Activated CD4-positive, alpha-beta T cell treated with anti-CD3 and anti-CD28 coated beads, Interleukin-2, Interleukin-4, amounts not matched to agents 100 ng/mL and 50 ng/mL, durations not matched to agents 16 hours and 8 hours (primary cell): ENCODE results near the gene SIRT2.
"Not testable (repeated sequence)": the region's sequence is repeated elsewhere in the genome, so short reads cannot be mapped to it uniquely, and the experiment has no call there.

Experiments used
- DNase-seq: peaks from one replicate; pipeline ENCODE4 v3.0.0-alpha.2; 2020; ENCODE audit warnings: low spot score

SIRT2 gene

DNA sequence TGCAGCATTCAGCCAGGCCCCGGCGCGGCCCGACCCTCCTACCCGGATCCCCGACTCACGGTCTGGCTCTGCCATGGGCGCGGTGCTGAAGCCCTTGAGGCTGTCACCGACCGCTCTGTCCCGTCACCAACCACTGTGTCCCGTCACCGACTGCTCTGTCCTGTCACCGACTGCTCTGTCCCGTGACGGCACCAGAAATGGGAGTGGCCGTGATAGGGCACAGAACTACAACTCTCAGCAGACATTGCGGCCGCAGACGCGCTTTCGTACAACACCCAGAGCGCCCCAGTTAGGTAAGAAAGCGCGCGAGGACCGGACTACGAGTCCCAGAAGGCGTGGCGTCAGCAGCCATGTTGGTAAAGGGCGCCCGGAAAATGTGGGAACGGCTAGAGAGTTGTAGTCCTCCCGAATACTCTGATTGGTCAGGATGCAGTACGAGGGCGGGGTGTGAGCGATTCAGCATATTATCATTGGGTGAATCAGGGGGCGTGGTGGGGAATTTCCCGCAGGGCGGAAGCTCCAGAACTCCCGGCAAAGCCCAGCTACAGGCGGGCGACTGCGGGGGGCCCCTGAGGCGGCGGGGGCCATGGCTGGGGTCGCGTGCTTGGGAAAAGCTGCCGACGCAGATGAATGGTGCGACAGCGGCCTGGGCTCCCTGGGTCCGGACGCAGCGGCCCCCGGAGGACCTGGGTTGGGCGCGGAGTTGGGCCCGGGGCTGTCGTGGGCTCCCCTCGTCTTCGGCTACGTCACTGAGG is at the start of gene SIRT2, which contains the start of gene NFKBIB:
SIRT2 (minus strand) TSS at position 172 of the 755 bp plus-strand sequence; CDS start at position 75, 97 bp downstream.
NFKBIB (plus strand) TSS at position 523 of the 755 bp plus-strand sequence; CDS start at position 587, 64 bp downstream.
- peak; percentile 100 for DNase-seq

GRCh38 chr19:38946229-38947010 is 47.0 kb upstream of the SIRT2 start:
- DNase-seq: no peak

- DNase-seq: no peak
These were observed 46.3 kb upstream of the SIRT2 start for GRCh38 chr19:38945562-38946228.

GRCh38 chr19:38944981-38945506 is 45.6 kb upstream of the SIRT2 start:
- no peak for DNase-seq

GRCh38 chr19:38942471-38943181 is 43.2 kb upstream of the SIRT2 start:
- DNase-seq: no peak

DNA sequence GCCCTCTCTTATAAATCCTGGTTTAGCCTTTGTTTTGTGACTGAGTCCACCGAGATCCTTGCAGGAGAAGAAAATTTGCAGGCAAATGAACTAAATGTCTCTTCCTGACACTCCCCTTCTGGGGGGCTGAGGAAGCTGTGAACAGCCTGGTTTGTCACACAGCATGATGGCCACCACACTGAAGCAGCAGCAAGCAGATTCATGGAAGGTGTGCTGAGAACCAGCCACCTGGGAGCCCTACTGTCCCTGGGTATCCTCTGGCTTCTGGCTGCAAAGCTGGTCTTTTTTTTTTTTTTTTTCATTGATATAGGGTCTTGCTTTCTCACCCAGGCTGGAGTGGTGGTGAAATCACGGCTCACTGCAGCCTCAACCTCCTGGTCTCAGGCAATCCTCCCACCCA is 42.6 kb upstream of the SIRT2 start:
- no peak for DNase-seq

DNA sequence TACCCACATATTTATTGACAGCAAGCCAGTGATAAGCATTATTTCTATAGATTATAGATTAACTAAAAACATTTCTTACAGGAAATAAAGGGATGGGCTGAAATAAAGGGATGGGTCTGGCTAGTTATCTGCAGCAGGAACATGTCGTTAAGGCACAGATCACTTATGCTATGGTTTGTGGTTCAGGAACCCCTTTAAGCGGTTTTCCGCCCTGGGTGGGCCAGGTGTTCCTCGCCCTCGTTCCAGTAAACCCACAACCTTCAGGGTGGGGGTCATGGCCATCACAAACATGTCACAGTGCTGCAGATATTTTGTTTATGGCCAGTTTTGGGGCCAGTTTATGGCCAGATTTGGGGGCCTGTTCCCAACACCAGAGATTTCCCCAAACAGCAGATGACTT is 42.0 kb upstream of the SIRT2 start:
- not testable (repeated sequence) for DNase-seq

GRCh38 chr19:38939957-38940356 is 40.5 kb upstream of the SIRT2 start:
- DNase-seq: no peak

DNA sequence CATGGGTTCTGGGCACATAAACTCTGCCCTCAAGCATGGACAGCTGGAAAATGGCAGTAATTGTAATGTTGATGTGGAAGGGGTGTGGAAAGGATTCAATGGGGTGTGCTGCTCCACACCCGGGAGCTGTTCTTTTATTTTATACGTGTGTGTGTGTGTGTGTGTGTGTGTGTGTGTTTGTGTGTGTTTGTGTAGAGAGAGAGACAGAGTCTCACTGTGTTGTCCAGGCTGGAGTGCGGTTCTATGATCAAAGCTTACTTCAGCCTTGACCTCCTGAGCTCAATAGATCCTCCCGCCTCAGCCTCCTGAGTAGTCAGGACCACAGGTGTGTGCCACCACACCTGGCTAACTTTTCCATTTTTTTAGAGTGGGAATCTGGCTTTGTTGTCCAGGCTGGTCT is 34.1 kb upstream of the SIRT2 start:
- no peak for DNase-seq

GRCh38 chr19:38932425-38933179 is 33.2 kb upstream of the SIRT2 start:
- peak; percentile 62 for DNase-seq

GRCh38 chr19:38931521-38931793 is 32.0 kb upstream of the SIRT2 start:
- DNase-seq: no peak

GRCh38 chr19:38930776-38931520 is 31.5 kb upstream of the SIRT2 start, which contains the start of gene MRPS12:
TSS of gene MRPS12 (plus strand) at chr19:38930944. CDS start at chr19:38931295, 351 bp downstream.
- peak; percentile 100 for DNase-seq

DNA sequence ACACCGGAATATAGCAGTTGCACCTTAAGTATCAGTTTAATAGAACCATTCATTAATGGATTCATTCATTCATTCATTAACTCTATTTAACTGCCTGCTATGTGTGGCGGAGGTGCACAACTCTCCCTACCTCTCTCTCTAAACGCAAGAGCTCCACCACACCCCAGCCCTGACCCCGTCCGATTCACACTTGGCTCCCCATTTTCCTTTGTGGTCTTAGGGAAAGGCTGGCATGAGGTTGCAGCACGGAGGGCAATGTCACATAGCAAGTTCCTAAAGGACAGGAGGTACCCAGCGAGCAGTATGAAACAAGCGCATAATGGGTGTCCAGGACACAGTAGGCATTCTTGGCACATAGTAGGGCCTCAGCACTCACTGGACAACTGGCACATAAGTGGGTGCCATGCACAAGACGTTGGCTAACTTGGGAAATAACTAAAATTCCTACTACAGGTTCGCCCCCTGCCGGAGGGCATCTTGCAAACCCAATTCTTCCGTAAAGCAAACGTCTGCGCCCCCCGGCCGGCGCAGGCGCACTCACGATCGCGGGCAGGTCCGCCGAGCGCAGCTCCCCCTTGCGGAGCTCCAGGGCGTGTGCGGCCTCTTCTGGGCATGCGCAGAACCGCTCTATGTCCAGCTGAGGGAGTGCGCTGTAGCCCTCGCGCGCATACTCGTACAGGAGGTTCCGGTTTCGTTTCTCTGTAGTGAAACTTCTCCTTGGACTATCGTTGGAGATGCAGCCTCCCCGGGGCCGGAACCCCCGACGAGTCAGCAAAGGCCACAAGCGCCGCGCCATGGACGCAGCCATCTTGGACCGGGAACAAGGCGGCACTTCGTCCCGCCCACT is 30.7 kb upstream of the SIRT2 start, which contains the start of gene SARS2:
SARS2 (minus strand) TSS at position 835 of the 847 bp plus-strand sequence; CDS start at position 808, 27 bp downstream.
- DNase-seq: peak; percentile 95

- DNase-seq: no peak
These were observed 29.1 kb upstream of the SIRT2 start for GRCh38 chr19:38928391-38929001.

DNA sequence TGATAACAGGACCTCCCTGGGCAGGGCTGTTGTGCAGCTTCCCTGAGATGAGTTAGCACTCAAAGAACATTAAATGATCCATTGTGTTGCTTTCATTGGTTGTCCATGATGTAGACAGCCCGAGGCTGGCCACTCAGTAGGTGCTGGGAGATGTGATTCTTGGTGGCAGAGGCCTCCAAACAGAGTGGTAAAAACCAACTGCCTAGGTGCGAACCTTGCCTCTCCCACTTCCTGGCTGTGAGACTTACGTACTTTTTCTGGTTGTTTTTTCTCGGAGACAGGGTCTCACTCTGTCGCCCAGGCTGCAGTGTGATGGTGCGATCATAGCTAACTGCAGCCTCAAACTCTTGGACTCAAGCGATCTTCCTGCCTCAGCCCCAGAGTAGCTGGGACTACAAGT is 25.0 kb upstream of the SIRT2 start:
- no peak for DNase-seq

- no peak for DNase-seq
These were observed 23.1 kb upstream of the SIRT2 start for GRCh38 chr19:38922482-38922881.

- DNase-seq: no peak
These were observed 22.2 kb upstream of the SIRT2 start for GRCh38 chr19:38921420-38922274.
